Stimulated activated naive CD8-positive, alpha-beta T cell treated with anti-CD3 and anti-CD28 coated beads, Interleukin-15, amount 100 ng/mL, for 72 hours (primary cell): ENCODE data around the gene CAMSAP1.

ENCODE experiments used
- ATAC-seq: fragments of 150-1000 bp; cut with Tn5 transposase; 2 replicates; pipeline ENCODE4 v1.10.0; 2021; ENCODE audit warnings: mild to moderate bottlenecking, moderate library complexity
- DNase-seq, 2 donors: peaks; one replicate each; pipeline ENCODE4 v3.0.0; 2021 to 2022
- H3K27ac Mint-ChIP-seq, 2 donors: one replicate each; pipeline ENCODE4 v1.8.0; 2022; ENCODE audit warnings: mild to moderate bottlenecking in 2 of 2, mixed read lengths in 2 of 2, moderate library complexity in 2 of 2
- H3K27me3 Mint-ChIP-seq: one replicate; pipeline ENCODE4 v1.8.0; 2022; ENCODE audit warnings: mixed read lengths
- H3K4me1 Mint-ChIP-seq: one replicate; pipeline ENCODE4 v1.8.0; 2022; ENCODE audit warnings: mild to moderate bottlenecking, mixed read lengths
- H3K4me3 Mint-ChIP-seq, 2 donors: one replicate each; pipeline ENCODE4 v1.8.0; 2022; ENCODE audit warnings: mild to moderate bottlenecking in 2 of 2, mixed read lengths in 2 of 2, moderate library complexity in 1 of 2
- H3K9me3 Mint-ChIP-seq, 2 donors: one replicate each; pipeline ENCODE4 v1.8.0; 2022; ENCODE audit warnings: mixed read lengths in 2 of 2

Gene CAMSAP1

DNA sequence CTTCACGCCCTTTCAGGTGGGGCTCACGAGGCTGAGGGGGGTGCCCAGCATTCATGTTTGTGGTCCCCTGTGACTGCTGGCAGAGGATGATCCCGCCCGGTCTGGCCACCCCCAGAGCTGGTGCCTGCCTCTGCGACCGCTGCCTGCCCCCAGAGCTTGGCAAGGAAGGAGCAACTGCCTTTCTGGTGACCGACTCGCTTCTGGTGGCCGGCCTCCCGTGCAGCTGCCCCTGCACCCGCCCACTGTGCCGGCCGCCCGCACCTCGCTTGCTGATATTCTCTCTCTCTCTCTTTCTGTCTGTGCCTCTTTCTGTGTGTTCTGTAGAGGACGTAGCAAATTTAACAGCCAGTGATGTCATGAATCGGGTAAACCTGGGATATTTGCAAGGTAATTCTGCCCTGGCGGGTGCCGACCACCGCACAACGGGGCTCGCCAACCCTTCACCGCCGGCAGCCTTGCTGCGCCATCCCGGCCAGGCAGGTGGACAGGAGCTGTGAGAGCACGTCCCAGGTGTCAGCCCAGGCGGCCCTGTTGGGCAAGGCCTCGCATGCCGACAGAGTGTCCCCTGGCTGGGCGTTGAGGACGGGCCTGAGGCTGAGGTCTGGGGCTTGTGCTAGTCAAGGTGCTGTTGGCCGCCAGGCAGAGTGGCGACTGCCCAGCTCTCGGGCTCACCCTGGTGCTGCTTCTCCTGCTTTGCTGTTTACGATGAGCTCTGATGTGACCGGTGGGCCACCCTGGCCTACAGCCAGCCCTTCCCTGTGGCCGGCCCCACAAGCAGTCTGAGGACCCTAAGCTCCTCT lies 119.4 kb downstream of the CAMSAP1 start:
- ATAC-seq (no peak), DNase-seq (no peak)
- Mint-ChIP-seq H3K27ac (peak overlapping the region in 1 of 2 donors; percentile 76), H3K9me3 (no peaks in the 10 kb centered on the region), H3K27me3 (no peaks in the 10 kb centered on the region), H3K4me1 (no peaks in the 10 kb centered on the region), H3K4me3 (no peak overlapping the region)

DNA sequence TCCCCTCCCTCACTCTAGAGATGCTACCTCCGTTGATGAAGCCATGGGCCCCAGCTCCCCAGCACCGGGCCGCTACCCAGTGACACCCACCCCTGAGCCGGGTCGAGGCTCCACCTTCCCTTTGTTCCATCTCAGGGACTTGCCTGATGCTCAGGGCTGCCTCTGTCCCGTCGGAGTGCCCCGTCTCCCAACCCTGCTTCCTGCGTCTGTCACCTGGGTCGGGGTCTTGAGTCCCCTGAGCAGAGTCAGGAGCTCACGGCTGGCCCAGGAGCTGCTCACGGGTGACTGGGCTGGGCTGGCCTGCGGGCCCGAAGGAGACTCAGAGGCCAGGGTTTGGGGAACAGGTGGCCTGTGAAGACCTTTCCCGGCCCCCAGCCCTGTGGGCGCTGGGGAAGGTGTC lies 120.0 kb downstream of the CAMSAP1 start:
- no peak for ATAC-seq
- Mint-ChIP-seq H3K27me3 (no peaks in the 10 kb centered on the region), H3K27ac (no peak overlapping the region), H3K4me1 (no peaks in the 10 kb centered on the region), H3K9me3 (no peaks in the 10 kb centered on the region), H3K4me3 (no peak overlapping the region)
- DNase-seq = no peak

DNA sequence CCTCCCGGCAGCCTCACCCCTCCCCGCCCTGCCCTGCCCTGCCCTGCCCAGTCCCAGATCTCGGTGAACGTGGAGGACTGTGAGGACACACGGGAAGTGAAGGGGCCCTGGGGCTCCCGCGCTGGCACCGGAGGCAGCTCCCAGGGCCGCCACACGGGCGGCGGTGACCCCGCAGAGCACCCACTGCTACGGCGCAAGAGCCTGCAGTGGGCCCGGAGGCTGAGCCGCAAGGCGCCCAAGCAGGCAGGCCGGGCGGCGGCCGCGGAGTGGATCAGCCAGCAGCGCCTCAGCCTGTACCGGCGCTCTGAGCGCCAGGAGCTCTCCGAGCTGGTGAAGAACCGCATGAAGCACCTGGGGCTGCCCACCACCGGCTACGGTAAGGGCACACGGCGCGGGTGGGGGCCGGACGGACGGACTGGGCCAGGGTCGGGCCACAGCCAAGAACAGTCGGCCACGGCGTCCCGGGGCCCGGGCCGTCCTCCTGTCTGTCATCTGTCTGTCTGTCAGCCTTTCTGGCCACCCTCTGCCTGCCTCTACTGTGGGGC lies 121.1 kb downstream of the CAMSAP1 start:
- Mint-ChIP-seq H3K4me1 (no peaks in the 10 kb centered on the region), H3K9me3 (no peaks in the 10 kb centered on the region), H3K27me3 (no peaks in the 10 kb centered on the region), H3K27ac (no peak overlapping the region), H3K4me3 (no peak overlapping the region)
- no peak for ATAC-seq
- no peak for DNase-seq

DNA sequence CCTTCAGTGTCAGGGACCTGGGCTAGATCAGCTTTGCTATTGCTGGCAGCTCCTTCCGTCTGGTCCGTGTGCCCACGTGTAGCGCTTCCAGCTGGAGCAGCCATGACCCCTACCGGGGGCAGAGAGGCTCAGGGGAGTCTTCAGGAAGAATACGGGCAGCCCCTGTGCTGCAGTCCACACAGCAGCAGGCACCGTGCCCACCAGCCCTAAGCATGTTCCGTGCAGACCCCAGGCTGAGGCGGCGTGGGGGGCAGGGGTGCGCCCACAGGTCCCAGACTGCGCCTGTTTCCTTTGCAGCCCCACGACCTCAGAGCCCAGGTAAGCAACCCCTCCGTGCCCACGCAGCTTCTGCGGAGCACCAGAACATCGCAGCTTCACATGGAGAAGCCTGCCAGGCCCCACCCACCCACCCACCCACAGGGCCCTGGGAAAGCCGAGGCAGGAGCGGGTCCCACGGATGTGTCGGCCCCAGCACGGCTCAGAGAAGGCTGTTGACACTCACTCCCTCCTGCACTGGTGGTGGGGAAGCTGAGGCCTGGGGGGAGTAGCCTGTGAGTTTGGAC lies 122.3 kb downstream of the CAMSAP1 start:
- Mint-ChIP-seq H3K27ac (no peak overlapping the region), H3K27me3 (no peaks in the 10 kb centered on the region), H3K4me1 (no peaks in the 10 kb centered on the region), H3K9me3 (no peaks in the 10 kb centered on the region), H3K4me3 (no peak overlapping the region)
- ATAC-seq = no peak
- DNase-seq = no peak

DNA sequence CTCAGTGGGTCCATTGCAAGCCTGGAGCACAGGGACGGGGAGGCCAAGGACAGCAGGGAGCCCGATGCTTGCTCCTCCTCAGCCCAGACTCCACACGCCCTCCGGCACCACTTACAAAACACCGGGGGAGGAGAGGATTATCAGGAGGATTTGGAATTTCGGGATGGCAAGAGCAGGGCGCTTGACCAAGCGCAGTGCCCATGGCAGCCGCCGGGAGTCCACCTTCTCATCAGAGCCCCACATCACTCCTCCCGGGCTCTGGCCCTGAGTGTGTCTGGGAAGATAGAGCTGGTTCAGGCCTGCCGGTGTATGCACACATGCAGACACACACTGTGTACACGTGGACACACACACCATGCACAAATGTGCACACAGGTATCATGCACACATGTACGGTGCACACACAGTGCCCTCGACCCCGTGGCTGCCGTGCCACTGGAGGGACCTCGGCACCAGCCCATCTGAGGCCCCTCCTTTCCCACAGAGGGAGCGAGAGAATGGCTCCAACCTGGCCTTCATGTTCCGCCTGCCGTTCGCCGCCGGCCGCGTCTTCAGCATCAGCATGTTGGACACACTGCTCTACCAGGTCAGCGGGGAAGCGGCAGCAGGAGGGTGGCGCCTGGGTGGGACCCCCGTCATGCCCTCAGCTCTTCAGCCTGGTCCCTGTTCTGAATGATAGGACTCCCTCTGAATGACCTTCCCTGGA lies 123.7 kb downstream of the CAMSAP1 start:
- DNase-seq (no peak), ATAC-seq (no peak)
- Mint-ChIP-seq H3K9me3 (no peaks in the 10 kb centered on the region), H3K27me3 (no peaks in the 10 kb centered on the region), H3K27ac (no peak overlapping the region), H3K4me3 (no peak overlapping the region), H3K4me1 (no peaks in the 10 kb centered on the region)

DNA sequence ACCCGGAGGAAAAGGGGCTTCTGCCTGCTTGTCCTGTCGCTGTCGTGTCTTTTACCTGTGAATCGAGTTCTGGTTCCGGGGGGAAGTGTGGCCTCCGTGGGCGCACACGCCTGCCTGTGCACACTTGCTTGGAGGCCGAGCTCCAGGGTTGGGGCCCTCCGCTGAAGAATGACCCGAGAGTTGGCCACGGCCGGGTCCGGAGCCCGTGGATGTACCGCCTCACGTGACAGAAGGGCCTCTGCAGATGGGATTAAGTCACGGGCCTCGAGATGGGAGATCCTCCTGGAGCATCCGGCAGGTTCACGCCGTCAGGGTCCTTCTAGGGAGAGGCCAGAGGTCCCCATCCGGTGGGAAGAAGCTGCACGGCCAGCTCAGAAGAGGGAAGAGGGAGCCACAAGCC lies 124.4 kb downstream of the CAMSAP1 start:
- no peak overlapping the region for H3K4me3 Mint-ChIP-seq
- DNase-seq = no peak
- no peaks in the 10 kb centered on the region for H3K4me1 Mint-ChIP-seq
- no peak overlapping the region for H3K27ac Mint-ChIP-seq
- no peaks in the 10 kb centered on the region for H3K27me3 Mint-ChIP-seq
- no peak for ATAC-seq
- no peaks in the 10 kb centered on the region for H3K9me3 Mint-ChIP-seq

DNA sequence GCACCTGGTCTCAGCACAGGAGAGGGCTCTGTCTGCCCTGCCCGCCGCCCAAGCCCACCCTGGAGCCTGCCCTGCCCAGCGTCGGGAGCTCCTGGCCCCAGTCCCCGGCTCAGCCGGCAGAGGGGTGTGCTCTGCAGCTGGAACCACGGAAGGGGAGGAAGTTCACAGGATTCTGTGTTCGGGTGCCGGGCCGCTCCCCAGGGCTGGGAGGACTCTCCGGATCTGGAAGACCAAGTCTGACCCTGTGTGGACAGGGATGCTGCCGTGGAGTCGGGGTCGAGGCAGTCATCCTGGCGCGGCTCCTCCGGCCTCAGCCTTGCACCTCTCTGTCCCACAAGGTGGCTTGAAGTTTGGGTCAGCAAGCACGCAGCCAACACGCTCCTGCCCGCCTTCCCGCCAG lies 126.7 kb downstream of the CAMSAP1 start:
- Mint-ChIP-seq H3K4me1 (no peaks in the 10 kb centered on the region), H3K27ac (no peak overlapping the region), H3K27me3 (no peaks in the 10 kb centered on the region), H3K4me3 (no peak overlapping the region), H3K9me3 (no peaks in the 10 kb centered on the region)
- no peak for ATAC-seq
- DNase-seq = no peak

DNA sequence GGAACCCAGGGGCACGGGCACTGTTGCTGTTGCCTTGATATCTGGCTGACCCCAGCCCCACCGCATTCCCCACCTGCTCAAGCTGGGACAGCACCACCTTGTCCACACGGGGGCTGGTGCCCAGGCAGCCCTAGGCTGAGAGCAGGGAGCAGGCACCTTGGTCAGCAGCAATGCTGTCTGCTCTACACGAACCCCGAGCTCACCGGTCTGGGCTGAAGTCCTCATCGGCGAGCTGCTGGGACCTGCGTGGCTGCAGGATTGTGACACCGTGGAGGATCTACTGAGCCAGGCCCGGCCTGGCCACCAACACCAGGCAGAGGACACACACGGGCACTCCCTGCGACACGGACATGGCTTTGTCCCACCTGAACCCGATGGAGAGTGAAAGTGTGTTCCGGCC lies 127.3 kb downstream of the CAMSAP1 start:
- no peaks in the 10 kb centered on the region for H3K4me1 Mint-ChIP-seq
- no peak for DNase-seq
- no peak overlapping the region for H3K4me3 Mint-ChIP-seq
- no peak for ATAC-seq
- no peak overlapping the region for H3K27ac Mint-ChIP-seq
- no peaks in the 10 kb centered on the region for H3K9me3 Mint-ChIP-seq
- H3K27me3 Mint-ChIP-seq = no peaks in the 10 kb centered on the region

DNA sequence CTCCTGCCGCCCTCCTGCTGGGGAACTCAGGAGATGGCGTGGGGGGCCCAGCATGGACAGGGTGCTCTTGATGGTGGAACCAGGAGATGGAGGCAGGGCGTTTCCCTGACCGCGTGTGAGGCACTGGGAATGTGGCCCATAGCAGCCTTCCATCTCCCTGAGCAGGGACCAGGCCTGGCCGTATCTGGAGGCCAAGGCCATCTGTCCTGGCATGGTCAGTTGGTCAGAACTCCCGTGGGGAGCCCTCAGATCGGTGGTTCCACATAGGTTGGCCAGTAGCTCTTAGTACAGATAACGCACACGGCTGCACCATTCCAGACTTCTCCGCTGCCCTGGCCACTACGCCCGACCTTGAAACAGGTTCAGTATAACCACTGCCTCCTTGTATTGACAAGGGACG lies 127.8 kb downstream of the CAMSAP1 start:
- no peak overlapping the region for H3K27ac Mint-ChIP-seq
- H3K4me1 Mint-ChIP-seq = no peaks in the 10 kb centered on the region
- ATAC-seq = no peak
- no peak for DNase-seq
- no peak overlapping the region for H3K4me3 Mint-ChIP-seq
- no peaks in the 10 kb centered on the region for H3K9me3 Mint-ChIP-seq
- no peaks in the 10 kb centered on the region for H3K27me3 Mint-ChIP-seq

DNA sequence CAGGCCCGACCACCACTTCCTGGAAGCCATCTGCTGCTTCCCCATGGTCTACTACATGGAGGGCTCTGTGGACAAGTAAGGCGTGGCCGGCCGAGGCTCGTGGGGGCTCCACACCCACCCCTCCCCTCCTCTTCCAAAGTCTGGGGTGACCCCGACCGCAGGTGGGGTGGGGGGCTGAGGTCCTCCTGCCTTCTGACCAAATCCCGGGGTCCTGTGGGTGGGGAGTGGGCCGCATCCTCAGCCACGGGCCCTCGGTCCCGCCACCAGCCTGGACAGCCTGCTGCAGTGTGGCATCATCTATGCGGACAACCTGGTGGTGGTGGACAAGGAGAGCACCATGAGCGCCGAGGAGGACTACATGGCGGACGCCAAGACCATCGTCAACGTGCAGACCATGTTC lies 128.9 kb downstream of the CAMSAP1 start:
- Mint-ChIP-seq H3K9me3 (no peaks in the 10 kb centered on the region), H3K27ac (peak overlapping the region in 1 of 2 donors; percentile 20), H3K4me3 (no peak overlapping the region), H3K4me1 (no peaks in the 10 kb centered on the region), H3K27me3 (no peaks in the 10 kb centered on the region)
- DNase-seq = no peak
- no peak for ATAC-seq

DNA sequence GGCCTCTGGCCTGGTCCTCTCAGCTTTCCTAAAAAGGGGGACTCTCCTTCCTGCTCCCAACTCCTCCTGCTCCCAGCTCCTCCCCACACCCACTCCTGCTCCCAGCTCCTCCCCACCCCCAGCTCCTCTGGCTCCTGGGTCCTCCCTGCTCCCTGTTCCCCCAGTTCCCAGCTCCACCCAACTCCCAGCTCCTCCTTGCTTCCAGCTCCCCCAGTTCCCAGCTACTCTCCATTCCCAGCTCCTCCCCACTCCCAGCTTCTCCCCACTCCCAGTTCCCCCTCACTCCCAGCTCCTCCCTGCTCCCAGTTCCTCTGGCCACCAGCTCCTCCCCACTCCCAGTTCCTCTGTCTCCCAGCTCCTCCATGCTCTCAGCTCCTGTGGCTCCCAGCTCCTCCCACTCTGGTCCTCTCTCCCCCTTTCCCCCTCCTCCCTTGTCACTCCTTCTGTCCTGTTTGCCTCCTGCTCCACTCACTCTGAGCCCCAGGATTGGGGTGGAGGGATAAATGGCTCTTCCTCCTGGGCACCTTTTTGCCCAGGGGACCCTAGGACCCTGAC lies 129.6 kb downstream of the CAMSAP1 start:
- ATAC-seq (no peak), DNase-seq (no peak)
- H3K4me3 Mint-ChIP-seq = no peak overlapping the region
- no peak overlapping the region for H3K27ac Mint-ChIP-seq
- H3K4me1 Mint-ChIP-seq = no peaks in the 10 kb centered on the region
- H3K9me3 Mint-ChIP-seq = no peaks in the 10 kb centered on the region
- no peaks in the 10 kb centered on the region for H3K27me3 Mint-ChIP-seq

DNA sequence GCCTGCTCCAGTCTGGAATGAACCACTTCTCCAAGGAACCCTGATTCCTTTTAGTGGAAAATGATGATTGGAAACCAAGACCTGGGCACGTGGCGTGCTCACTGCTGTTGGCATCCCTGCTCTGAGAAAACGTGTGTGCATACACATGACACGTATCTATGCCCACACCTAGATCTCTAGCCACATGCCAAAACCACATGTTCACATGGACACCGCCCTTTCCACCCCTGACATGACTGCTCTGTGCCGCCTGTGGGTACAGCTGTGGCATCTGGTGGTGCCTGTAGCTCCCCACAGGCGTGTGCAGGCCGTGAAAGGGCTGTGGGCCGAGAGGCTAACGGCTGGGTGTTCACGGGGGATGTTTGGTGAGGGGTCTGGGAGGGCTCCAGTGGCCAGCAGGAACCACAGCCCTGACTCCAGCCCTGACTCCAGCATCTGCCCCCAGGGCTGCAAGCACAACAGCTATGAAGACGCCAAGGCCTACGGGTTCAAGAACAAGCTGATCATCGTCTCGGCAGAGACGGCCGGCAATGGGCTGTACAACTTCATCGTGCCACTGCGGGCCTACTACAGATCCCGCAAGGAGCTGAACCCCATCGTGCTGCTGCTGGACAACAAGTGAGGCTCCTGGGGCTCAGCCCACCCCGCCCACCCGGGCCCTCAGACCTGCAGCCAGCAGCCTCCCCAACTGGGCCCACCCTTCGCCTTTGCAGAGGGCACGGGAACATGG lies 130.3 kb downstream of the CAMSAP1 start:
- Mint-ChIP-seq H3K4me3 (no peak overlapping the region), H3K9me3 (no peaks in the 10 kb centered on the region), H3K27ac (no peak overlapping the region), H3K4me1 (no peaks in the 10 kb centered on the region), H3K27me3 (no peaks in the 10 kb centered on the region)
- no peak for DNase-seq
- ATAC-seq = no peak

DNA sequence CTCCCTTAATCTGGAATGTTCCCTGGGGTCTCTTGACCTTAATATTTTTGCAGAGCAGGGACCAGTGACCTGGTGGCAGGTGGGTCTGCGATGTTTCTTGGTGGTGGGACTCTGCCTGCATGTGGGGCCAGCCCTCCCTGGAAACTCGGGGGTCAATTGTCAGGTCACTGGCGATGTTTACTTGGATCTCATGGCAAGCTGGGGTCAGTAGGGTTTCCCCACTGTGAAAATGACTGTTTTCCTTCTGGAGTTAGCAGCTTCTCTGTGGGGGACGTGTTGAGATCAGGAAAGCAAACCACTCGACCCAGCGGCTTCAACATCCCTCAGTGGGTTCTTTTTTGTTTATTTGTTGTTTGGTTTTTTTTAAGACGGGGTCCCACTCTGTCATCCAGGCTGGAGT lies 131.4 kb downstream of the CAMSAP1 start:
- no peaks in the 10 kb centered on the region for H3K9me3 Mint-ChIP-seq
- H3K27me3 Mint-ChIP-seq = no peaks in the 10 kb centered on the region
- H3K4me3 Mint-ChIP-seq = no peak overlapping the region
- DNase-seq (no peak), ATAC-seq (no peak)
- no peaks in the 10 kb centered on the region for H3K4me1 Mint-ChIP-seq
- H3K27ac Mint-ChIP-seq = no peak overlapping the region

DNA sequence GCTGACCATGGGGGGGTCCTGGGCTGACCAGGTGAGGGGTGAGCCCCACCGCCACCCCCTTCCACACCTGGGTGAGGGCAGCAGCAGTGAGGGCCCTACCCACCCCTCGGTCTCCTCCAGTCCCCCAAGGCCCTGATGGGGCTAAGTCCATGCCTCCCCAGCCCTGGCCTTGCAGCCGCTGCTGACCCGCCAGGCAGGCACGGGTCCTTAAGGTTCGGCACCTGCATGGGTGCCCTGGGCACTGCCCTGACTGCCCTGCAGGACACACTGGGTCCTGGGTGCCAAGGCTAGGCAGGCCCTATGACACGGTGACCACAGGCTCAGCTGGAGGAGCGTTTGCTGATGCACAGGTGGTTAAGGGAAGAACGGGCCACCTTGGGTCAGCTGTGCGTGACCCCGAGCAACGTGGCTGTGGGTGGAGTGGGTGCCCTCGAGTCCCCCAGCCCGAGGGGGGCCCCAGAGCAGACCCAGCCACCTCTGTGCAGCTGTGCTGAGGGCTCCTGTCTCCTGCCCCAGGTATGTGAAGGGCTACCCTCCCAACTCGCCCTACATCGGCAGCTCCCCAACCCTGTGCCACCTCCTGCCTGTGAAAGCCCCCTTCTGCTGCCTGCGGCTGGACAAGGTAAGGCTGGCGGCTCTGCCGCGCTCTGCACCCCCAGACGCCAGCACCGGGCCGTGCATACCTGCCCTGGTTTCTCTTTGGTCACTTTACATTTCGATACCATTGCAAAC lies 132.4 kb downstream of the CAMSAP1 start:
- Mint-ChIP-seq H3K9me3 (no peaks in the 10 kb centered on the region), H3K27ac (no peak overlapping the region), H3K4me1 (no peaks in the 10 kb centered on the region), H3K27me3 (no peaks in the 10 kb centered on the region), H3K4me3 (no peak overlapping the region)
- DNase-seq (no peak), ATAC-seq (no peak)

DNA sequence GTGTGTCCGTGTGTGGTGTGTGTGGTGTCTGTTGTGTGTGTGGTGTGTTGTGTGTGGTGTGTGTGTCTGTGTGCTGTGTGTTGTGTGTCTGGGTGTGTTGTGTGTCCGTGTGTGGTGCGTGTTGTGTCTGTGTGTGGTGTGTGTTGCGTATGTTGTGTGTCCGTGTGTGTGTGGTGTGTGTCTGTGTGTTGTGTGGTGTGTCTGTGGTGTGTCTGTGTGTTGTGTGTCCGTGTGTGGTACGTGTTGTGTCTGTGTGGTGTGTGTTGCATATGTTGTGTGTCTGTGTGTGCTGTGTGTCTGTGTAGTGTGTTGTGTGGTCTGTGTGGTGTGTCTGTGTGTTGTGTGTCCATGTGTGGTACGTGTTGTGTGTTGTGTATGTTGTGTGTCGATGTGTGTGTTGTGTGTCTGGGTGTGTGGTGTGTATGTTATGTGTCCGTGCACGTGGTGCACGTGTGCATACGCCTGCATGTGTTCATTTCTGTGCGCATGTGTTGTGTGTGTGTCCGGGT lies 133.1 kb downstream of the CAMSAP1 start:
- Mint-ChIP-seq H3K27me3 (no peaks in the 10 kb centered on the region), H3K4me3 (no peak overlapping the region), H3K4me1 (no peaks in the 10 kb centered on the region), H3K27ac (no peak overlapping the region), H3K9me3 (no peaks in the 10 kb centered on the region)
- ATAC-seq (no peak), DNase-seq (no peak)
